HG03095 (cell line): ENCODE results near the gene ELN.

Experiments used
- ATAC-seq: cut with Tn5 transposase; IDR thresholded peaks from one replicate; pipeline ENCODE4 v1.9.1; 2021; ENCODE audit warnings: moderate library complexity; ENCODE audit not compliant: unreplicated experiment

ELN gene

GRCh38 chr7:74092321-74092963 lies 64.5 kb downstream of the ELN start:
- ATAC-seq = no peak

GRCh38 chr7:74092964-74093471 lies 65.0 kb downstream of the ELN start:
- peak; percentile 59 for ATAC-seq

- no peak for ATAC-seq
Observed at GRCh38 chr7:74093671-74094223, 65.8 kb downstream of the ELN start.

GRCh38 chr7:74094224-74095101 lies 66.5 kb downstream of the ELN start:
- peak; percentile 46 for ATAC-seq

- no peak for ATAC-seq
Observed at GRCh38 chr7:74095135-74095534, 67.2 kb downstream of the ELN start.

- ATAC-seq = no peak
Observed at GRCh38 chr7:74097937-74098614, 70.1 kb downstream of the ELN start.

GRCh38 chr7:74099031-74099430 lies 71.1 kb downstream of the ELN start:
- ATAC-seq = no peak

GRCh38 chr7:74101061-74101681 lies 73.2 kb downstream of the ELN start:
- ATAC-seq = peak; percentile 89

- ATAC-seq = no peak
Observed at GRCh38 chr7:74103219-74103772, 75.3 kb downstream of the ELN start.

GRCh38 chr7:74104702-74105101 lies 76.7 kb downstream of the ELN start:
- no peak for ATAC-seq

GRCh38 chr7:74105992-74106391 lies 78.0 kb downstream of the ELN start:
- ATAC-seq = no peak

- ATAC-seq = no peak
Observed at GRCh38 chr7:74106846-74107245, 78.9 kb downstream of the ELN start.

- ATAC-seq = no peak
Observed at GRCh38 chr7:74115326-74115725, 87.4 kb downstream of the ELN start.

GRCh38 chr7:74116356-74116755 lies 88.4 kb downstream of the ELN start:
- ATAC-seq = no peak
